Measurements from ENCODE around the gene LARP4B.

GRCh38 chr10:898141-898540 is 33.4 kb downstream of the LARP4B start:
- no peak for TF ChIP-seq POLR2A (IDR thresholded peaks at IDR 0.05; ENCODE audit: low read length)
- no peak for TF ChIP-seq GATA1 (IDR thresholded peaks at IDR 0.05; ENCODE audit: low read depth, low read length)

Measured in erythroblast (primary cell).